HUES48 (cell line): Measurements from ENCODE around the gene LRRC38.

Source experiments
- H3K27ac ChIP-seq: one replicate; pipeline ENCODE4 v1.7.0; 2013; ENCODE audit warnings: low read depth, low read length, inconsistent platforms
- H3K27me3 ChIP-seq: 2 replicates; pipeline ENCODE4 v1.6.1; 2013; ENCODE audit warnings: mild to moderate bottlenecking, low read length; ENCODE audit not compliant: control insufficient read depth, insufficient read depth
- H3K36me3 ChIP-seq: 2 replicates; pipeline ENCODE4 v1.6.1; 2013; ENCODE audit warnings: low read length; ENCODE audit not compliant: control insufficient read depth, insufficient read depth
- H3K4me1 ChIP-seq: 2 replicates; pipeline ENCODE4 v1.6.1; 2013; ENCODE audit warnings: mild to moderate bottlenecking, low read length; ENCODE audit not compliant: control insufficient read depth, insufficient read depth
- H3K4me3 ChIP-seq: 2 replicates; pipeline ENCODE4 v1.5.1; 2013; ENCODE audit warnings: mild to moderate bottlenecking, low read depth, low read length
- H3K9ac ChIP-seq: 2 replicates; pipeline ENCODE4 v1.6.1; 2013; ENCODE audit warnings: mild to moderate bottlenecking, low read depth, low read length, moderate library complexity
- H3K9me3 ChIP-seq: 2 replicates; pipeline ENCODE4 v1.6.1; 2013; ENCODE audit warnings: low read length; ENCODE audit not compliant: control insufficient read depth, insufficient read depth

LRRC38 gene

GRCh38 chr1:13495186-13495585, 18.6 kb downstream of the LRRC38 start:
- no peaks in the 10 kb centered on the region for H3K27me3 ChIP-seq
- no peak overlapping the region for H3K4me3 ChIP-seq
- H3K9me3 ChIP-seq = no peaks in the 10 kb centered on the region
- no peak overlapping the region for H3K27ac ChIP-seq
- peaks cover 7% of the 10 kb centered on the region; the same call in 1 of the 2 replicates for H3K4me1 ChIP-seq
- no peaks in the 10 kb centered on the region for H3K36me3 ChIP-seq
- no peak overlapping the region for H3K9ac ChIP-seq

DNA sequence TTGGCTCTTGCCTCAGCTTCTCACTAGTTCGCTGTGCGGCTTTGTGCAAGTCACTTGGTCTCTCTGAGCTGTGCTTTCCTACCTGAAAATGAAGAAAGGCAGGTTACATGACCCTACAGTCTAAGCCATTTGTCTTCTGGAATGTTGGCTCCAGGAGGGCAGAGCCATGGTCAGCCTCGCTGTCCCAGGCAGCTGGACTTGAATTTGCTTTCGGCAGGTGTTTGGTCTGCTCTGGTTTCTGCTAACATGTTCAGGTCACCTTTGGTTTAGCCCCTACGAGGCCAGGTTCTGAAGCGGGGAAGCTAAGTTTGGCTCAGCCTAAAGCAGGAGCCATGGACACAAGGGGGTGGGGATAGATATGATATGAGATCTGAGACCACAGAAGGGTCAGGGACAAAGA, 19.1 kb downstream of the LRRC38 start:
- H3K4me1 ChIP-seq = peaks cover 6% of the 10 kb centered on the region; the same call in 1 of the 2 replicates
- no peak overlapping the region for H3K27ac ChIP-seq
- H3K36me3 ChIP-seq = no peaks in the 10 kb centered on the region
- no peaks in the 10 kb centered on the region for H3K27me3 ChIP-seq
- H3K9ac ChIP-seq = no peak overlapping the region
- no peak overlapping the region for H3K4me3 ChIP-seq
- H3K9me3 ChIP-seq = no peaks in the 10 kb centered on the region

- no peak overlapping the region for H3K9ac ChIP-seq
- H3K4me1 ChIP-seq = 0 out of 2 replicates have a peak, but pooled peaks cover 4% of the 10 kb centered on the region
- no peaks in the 10 kb centered on the region for H3K36me3 ChIP-seq
- no peak overlapping the region for H3K4me3 ChIP-seq
- H3K27me3 ChIP-seq = no peaks in the 10 kb centered on the region
- H3K27ac ChIP-seq = no peak overlapping the region
- no peaks in the 10 kb centered on the region for H3K9me3 ChIP-seq
Measured at GRCh38 chr1:13494025-13494424, 19.8 kb downstream of the LRRC38 start.

GRCh38 chr1:13492711-13493110, 21.1 kb downstream of the LRRC38 start:
- Histone ChIP-seq H3K36me3 (no peaks in the 10 kb centered on the region), H3K9ac (no peak overlapping the region), H3K27me3 (no peaks in the 10 kb centered on the region), H3K27ac (no peak overlapping the region), H3K4me3 (no peak overlapping the region), H3K9me3 (no peaks in the 10 kb centered on the region), H3K4me1 (no peaks in the 10 kb centered on the region)

DNA sequence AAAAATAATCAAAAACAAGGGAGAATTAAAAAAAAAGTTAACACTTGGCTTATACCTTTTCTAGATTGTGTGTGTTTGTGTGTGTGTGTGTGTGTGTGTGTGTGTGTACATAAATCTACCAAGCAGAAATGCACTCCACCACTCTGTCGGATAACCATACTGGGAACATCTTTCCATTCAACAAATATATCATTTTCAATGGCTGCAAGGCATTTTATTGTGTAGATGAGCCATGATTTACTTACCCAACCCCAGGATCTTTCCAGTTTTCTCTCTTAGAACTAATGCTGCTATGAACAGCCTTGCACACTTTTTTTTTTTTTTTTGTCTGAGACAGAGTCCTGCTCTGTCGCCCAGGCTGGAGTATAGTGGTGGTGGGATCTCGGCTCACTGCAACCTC, 25.8 kb downstream of the LRRC38 start:
- Histone ChIP-seq H3K9ac (no peak overlapping the region), H3K27me3 (no peaks in the 10 kb centered on the region), H3K4me1 (no peaks in the 10 kb centered on the region), H3K36me3 (no peaks in the 10 kb centered on the region), H3K27ac (no peak overlapping the region), H3K4me3 (no peak overlapping the region), H3K9me3 (no peaks in the 10 kb centered on the region)

DNA sequence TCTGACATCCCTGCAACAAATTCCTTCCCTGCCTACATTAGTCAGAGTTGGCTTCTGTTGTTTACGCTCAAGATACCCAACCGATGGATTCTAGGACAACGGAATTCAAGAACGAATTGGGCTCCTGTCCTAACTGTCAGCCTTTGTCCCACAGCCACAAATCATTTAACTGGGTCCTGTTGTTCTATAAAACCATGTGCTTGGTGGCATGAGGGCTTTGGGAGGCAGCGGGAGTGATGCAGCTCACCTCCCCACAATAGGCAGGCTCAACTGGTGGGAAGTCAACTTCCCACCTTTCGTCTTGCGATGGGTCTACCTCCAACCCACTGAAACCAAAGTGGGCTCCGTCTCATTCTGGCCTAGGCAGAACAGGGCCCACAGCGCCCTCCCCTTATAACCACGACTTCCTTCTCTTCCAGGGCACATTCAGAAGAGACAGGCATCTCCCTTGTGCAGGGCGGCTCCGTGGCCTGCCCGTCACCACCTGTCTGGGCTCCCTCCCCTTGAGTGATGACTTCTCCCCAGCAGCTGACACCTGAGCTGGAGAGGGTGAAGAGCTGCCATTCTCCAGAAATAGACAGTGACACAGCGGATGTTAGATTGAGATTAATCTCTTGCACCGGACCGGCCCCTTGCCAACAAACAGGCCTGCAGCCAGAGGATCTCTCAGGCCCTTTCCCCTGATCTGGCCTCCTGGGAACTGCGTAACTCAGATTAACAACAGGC, 26.5 kb downstream of the LRRC38 start:
- Histone ChIP-seq H3K9me3 (no peaks in the 10 kb centered on the region), H3K27ac (no peak overlapping the region), H3K27me3 (no peaks in the 10 kb centered on the region), H3K36me3 (no peaks in the 10 kb centered on the region), H3K9ac (no peak overlapping the region), H3K4me3 (no peak overlapping the region), H3K4me1 (no peaks in the 10 kb centered on the region)

- Histone ChIP-seq H3K4me3 (no peak overlapping the region), H3K9me3 (no peaks in the 10 kb centered on the region), H3K27ac (no peak overlapping the region), H3K9ac (no peak overlapping the region), H3K4me1 (no peaks in the 10 kb centered on the region), H3K27me3 (no peaks in the 10 kb centered on the region), H3K36me3 (no peaks in the 10 kb centered on the region)
Measured at GRCh38 chr1:13483946-13484345, 29.9 kb downstream of the LRRC38 start.

DNA sequence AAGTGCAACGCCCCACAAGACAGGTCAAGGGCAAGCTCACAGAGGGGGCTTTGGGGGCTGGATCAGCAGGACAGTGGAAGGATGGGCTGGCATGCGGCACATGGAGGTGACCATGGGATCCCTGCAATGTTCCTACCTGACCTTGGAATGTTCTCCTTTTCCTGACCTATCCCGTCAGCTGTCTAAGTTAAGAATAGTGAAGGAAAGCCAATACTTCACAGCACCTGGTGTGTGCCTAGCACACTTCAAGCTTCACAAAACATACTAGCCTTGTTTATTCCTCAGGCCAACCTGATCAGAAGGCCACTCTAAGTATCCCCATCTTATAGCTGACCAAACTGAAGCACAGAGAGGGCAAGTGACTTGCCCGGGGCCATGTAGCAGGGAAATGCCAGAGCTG, 31.2 kb downstream of the LRRC38 start:
- no peaks in the 10 kb centered on the region for H3K27me3 ChIP-seq
- no peak overlapping the region for H3K4me3 ChIP-seq
- 0 out of 2 replicates have a peak, but pooled peaks cover 2% of the 10 kb centered on the region for H3K9me3 ChIP-seq
- no peak overlapping the region for H3K27ac ChIP-seq
- H3K4me1 ChIP-seq = no peaks in the 10 kb centered on the region
- H3K9ac ChIP-seq = no peak overlapping the region
- H3K36me3 ChIP-seq = no peaks in the 10 kb centered on the region

GRCh38 chr1:13479171-13479856, 34.5 kb downstream of the LRRC38 start:
- H3K9ac ChIP-seq = no peak overlapping the region
- peaks cover 9% of the 10 kb centered on the region; the same call in 1 of the 2 replicates for H3K9me3 ChIP-seq
- no peaks in the 10 kb centered on the region for H3K4me1 ChIP-seq
- H3K4me3 ChIP-seq = no peak overlapping the region
- H3K27me3 ChIP-seq = no peaks in the 10 kb centered on the region; the same call in 1 of the 2 replicates
- H3K27ac ChIP-seq = no peak overlapping the region
- no peaks in the 10 kb centered on the region for H3K36me3 ChIP-seq

- Histone ChIP-seq H3K4me3 (no peak overlapping the region), H3K27ac (no peak overlapping the region), H3K27me3 (no peaks in the 10 kb centered on the region; the same call in 1 of the 2 replicates), H3K36me3 (no peaks in the 10 kb centered on the region), H3K9ac (no peak overlapping the region), H3K4me1 (no peaks in the 10 kb centered on the region), H3K9me3 (peaks cover 9% of the 10 kb centered on the region; the same call in 1 of the 2 replicates)
Measured at GRCh38 chr1:13478692-13479091, 35.1 kb downstream of the LRRC38 start.

- H3K27ac ChIP-seq = no peak overlapping the region
Measured at GRCh38 chr1:13469343-13469742, 44.5 kb downstream of the LRRC38 start.

More at GRCh38 chr1:13469343-13469742, 44.5 kb downstream of the LRRC38 start:
- Histone ChIP-seq H3K4me3 (no peak overlapping the region), H3K36me3 (no peaks in the 10 kb centered on the region), H3K27me3 (no peaks in the 10 kb centered on the region), H3K4me1 (no peaks in the 10 kb centered on the region), H3K9ac (no peak overlapping the region), H3K9me3 (peaks cover 21% of the 10 kb centered on the region)
